ENCODE results near the gene APOO. TPM values are rescaled to one million over a fixed set of nuclear protein-coding genes. Genes with fewer than 3 reads are reported as not detected.

The APOO gene
- total RNA-seq, 1 donor from 2014 or later, result 81.0 TPM

DNA sequence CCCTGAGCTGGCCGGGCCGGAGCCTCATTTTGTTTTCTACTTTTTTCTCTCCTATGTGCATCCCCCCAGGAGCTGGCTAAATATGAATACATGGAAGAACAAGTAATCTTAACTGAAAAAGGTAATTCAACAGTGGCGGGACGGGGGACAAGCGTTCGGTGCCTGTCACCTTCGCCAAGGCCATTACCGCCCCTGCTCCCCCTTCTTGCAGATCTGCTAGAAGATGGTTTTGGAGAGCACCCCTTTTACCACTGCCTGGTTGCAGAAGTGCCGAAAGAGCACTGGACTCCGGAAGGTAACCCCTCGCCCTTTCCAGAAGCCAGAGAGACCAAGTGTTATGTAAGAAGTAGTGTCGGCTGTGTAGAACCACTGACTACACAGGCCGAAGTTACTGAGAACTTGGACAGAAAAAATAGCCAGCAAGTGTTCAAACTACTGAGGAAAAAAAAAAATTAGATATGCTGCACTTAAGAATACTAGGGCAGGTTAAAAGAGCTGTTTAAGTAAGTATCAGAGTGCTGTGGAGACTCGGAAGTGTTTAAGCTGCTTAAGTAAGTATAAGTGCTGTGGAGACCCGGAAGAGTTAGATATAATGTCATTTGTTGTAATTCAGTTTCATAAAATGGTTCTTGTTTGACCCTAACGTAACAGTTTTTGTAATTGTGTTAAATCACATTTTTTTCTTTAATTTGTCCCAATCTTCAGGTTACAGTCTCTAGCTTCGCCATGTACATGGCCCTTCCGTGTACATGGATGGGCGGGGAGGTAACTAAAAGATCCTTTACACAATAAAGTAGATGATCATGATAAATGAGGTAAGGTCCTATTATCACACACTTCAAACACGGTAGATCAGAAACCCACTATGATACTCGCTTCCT, 123.9 kb downstream of the APOO start:
- no peaks in the 10 kb centered on the region for H4K20me1 ChIP-seq (ENCODE audit: low read depth)
- H3K4me3 ChIP-seq, result peak overlapping the region; percentile 86
- no peak overlapping the region for H2AFZ ChIP-seq (replicated peaks)
- peaks cover 3% of the 10 kb centered on the region for H3F3A ChIP-seq (ENCODE audit: low read depth)
- H3K27me3 ChIP-seq, result no peaks in the 10 kb centered on the region
- no peak overlapping the region for H3K27ac ChIP-seq
- no peak for DNase-seq (ENCODE audit: low spot score)
- Mint-ChIP-seq H3K27ac (no peak overlapping the region), H3K9me3 (no peaks in the 10 kb centered on the region), H3K36me3 (peaks cover 19% of the 10 kb centered on the region), H3K27me3 (ENCODE audit: insufficient read depth, low read depth) (peaks cover 2% of the 10 kb centered on the region), H3K4me3 (peak overlapping the region; percentile 95), H3K4me1 (peaks cover 27% of the 10 kb centered on the region)
- peak overlapping the region; percentile 57 for H3K9ac ChIP-seq
- TF ChIP-seq, protein P1, sequence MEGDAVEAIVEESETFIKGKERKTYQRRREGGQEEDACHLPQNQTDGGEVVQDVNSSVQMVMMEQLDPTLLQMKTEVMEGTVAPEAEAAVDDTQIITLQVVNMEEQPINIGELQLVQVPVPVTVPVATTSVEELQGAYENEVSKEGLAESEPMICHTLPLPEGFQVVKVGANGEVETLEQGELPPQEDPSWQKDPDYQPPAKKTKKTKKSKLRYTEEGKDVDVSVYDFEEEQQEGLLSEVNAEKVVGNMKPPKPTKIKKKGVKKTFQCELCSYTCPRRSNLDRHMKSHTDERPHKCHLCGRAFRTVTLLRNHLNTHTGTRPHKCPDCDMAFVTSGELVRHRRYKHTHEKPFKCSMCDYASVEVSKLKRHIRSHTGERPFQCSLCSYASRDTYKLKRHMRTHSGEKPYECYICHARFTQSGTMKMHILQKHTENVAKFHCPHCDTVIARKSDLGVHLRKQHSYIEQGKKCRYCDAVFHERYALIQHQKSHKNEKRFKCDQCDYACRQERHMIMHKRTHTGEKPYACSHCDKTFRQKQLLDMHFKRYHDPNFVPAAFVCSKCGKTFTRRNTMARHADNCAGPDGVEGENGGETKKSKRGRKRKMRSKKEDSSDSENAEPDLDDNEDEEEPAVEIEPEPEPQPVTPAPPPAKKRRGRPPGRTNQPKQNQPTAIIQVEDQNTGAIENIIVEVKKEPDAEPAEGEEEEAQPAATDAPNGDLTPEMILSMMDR (IDR thresholded peaks at IDR 0.05), result no peak
- TF ChIP-seq EZH2 (IDR thresholded peaks at IDR 0.05) (no peak), EZH2phosphoT487 (IDR thresholded peaks at IDR 0.05) (no peak)
- no peaks in the 10 kb centered on the region for H3K79me2 ChIP-seq (ENCODE audit: low read depth)
- no peaks in the 10 kb centered on the region for H3K9me3 ChIP-seq (ENCODE audit: low read depth)
- peaks cover 6% of the 10 kb centered on the region for H3K4me1 ChIP-seq
- H3K36me3 ChIP-seq, result no peaks in the 10 kb centered on the region
- H3K4me2 ChIP-seq, result peak overlapping the region; percentile 81

Other genes starting within 250 kb of the APOO start
- gene PRDX4, start 240.4 kb downstream of the APOO start, total RNA-seq (ENCODE audit: low replicate concordance), result 149 and 162 TPM in 2 replicates
- gene ACOT9, start 164.7 kb downstream of the APOO start, total RNA-seq (ENCODE audit: low replicate concordance), result 32.4 and 52.7 TPM in 2 replicates
- 110 and 168 TPM in 2 replicates for gene SAT1, start 124.8 kb downstream of the APOO start, total RNA-seq (ENCODE audit: low replicate concordance)
- gene CXorf58, start 68 bp upstream of the APOO start, total RNA-seq (ENCODE audit: low replicate concordance), result not detected in 2 replicates
- gene KLHL15, start 119.2 kb upstream of the APOO start, total RNA-seq (ENCODE audit: low replicate concordance), result 31.3 and 46.9 TPM in 2 replicates
- gene EIF2S3, start 147.0 kb upstream of the APOO start, total RNA-seq (ENCODE audit: low replicate concordance), result 503 and 568 TPM in 2 replicates
- gene ZFX, start 241.8 kb upstream of the APOO start, total RNA-seq (ENCODE audit: low replicate concordance), result 48.2 and 59.1 TPM in 2 replicates